Activated T-helper 2 cell treated with anti-CD3 and anti-CD28 coated beads, Interferon-gamma antibody, Interleukin-2, Interleukin-4, amounts not matched to agents 10 μg/mL and 5 μg/mL and 100 μg/mL, durations not matched to agents 14 hours and 24 hours and 36 hours (primary cell): Measurements from ENCODE around the gene KIF26A. TPM values are rescaled to one million over a fixed set of nuclear protein-coding genes. Genes with fewer than 3 reads are reported as not detected.

Experiments
- DNase-seq: peaks from one replicate; pipeline ENCODE4 v3.0.0; 2021; ENCODE audit warnings: low spot score
- H3K27ac Mint-ChIP-seq: one replicate; pipeline ENCODE4 v1.8.0; 2021; ENCODE audit warnings: mixed read lengths
- H3K27me3 Mint-ChIP-seq: one replicate; pipeline ENCODE4 v1.8.0; 2021; ENCODE audit warnings: low read depth, mixed read lengths
- H3K36me3 Mint-ChIP-seq: one replicate; pipeline ENCODE4 v1.8.0; 2021; ENCODE audit warnings: low read depth, mixed read lengths
- H3K4me1 Mint-ChIP-seq: one replicate; pipeline ENCODE4 v1.8.0; 2021; ENCODE audit warnings: low read depth, mixed read lengths
- H3K4me3 Mint-ChIP-seq: one replicate; pipeline ENCODE4 v1.8.0; 2021; ENCODE audit warnings: low read depth, mild to moderate bottlenecking, moderate library complexity, mixed read lengths
- H3K9me3 Mint-ChIP-seq: one replicate; pipeline ENCODE4 v1.8.0; 2021; ENCODE audit warnings: mixed read lengths
- intact Hi-C: fragments of 100-400 bp; cut with micrococcal nuclease; formaldehyde crosslinking; loops from one replicate; pipeline ENCODE4 v1.15.1; 2023
- total RNA-seq: library from RNA; stranded (reverse); gene quantifications from 2 replicates; pipeline ENCODE4 v1.2.3, GENCODE V29; 2022

The KIF26A gene
- total RNA-seq, 1 donor from 2014 or later, result 0.34 TPM

DNA sequence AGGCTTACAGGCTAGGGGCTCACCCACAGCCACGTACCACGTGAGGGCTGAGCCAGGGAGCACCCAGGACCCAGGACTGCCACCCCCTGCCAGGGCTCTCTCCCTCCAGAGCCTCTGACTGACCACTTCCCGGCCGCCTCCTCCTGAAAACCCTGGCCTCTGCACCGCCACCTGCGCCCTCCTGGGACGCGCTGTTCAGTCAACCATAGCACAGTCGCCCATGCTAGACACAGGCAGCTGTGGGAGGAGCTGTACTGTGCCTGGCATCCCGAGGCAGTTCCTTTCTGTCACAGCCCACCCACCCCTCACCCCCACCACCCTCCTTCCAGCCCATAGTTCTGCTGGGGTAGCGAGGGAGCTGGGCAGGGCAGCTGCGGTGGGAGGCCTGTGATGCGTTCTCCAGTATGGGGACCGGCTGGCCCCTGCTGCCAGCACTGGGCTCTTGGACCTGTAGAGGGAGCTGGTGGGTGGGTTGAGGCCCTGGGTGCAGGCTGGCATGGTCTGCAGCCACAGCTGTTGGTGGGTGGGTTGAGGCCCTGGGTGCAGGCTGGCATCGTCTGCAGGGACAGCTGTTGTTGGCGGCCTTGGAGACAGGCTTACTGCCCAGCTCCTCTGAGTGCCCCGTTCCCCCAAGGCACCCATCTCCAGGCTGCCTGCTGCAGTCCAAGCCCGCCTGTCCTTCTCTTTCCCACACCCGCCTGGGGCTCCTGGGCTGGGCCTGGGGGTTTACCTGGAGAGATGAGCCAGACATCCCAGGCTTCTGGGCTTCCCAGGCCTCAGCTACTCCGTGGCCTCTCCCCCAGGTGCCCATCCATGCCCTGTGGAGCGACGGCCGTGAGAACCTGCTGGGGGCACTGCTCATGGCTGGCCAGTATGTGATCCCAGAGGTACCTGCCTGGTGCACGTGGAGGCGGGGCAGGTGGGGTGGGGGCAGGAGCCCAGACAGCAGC, 41.4 kb upstream of the KIF26A start:
- Mint-ChIP-seq H3K4me3 (no peak overlapping the region), H3K36me3 (no peaks in the 10 kb centered on the region), H3K27me3 (no peaks in the 10 kb centered on the region), H3K27ac (no peak overlapping the region), H3K4me1 (peaks cover 4% of the 10 kb centered on the region), H3K9me3 (no peaks in the 10 kb centered on the region)
- no peak for DNase-seq
- intact Hi-C loops, result no loop called here

DNA sequence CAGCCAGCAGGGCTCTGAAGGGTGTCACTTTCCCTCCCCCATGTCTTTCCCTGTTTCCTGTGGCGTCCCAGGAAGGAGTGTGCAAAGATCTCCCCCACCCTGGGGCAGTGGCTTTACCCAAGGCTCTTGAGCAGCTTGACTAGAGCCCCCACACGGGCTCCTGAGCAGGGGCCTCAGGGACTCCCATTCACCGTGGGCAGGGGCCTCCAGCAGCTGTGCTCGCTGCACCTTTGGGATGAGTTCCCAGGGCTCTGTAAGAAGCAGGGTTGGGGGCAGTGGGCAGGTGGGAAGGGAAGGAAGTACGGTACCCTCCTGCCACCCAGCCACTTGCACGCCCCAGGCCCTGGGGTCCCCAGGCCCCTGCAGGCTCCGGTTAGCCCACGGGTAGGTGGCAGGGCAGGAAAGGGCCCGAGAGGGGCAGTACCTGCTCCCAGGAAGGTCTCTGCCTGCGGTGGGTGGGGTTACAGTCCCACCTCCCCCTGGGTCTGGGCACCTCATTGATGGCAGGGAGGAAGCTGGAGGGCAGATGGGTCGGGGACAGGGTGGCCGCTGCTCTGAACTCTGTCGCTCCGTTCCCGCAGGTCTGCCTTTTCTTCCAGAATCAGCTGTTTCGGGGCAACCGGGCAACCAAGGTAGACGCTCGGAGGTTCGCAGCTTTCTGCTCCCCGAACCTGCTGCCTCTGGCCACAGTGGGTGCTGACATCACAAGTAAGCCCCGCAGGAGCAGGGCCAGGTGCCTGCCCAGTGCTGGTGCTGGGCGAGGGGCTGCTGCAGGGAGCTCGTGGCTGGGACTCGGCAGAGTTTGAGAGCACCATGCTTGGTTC, 39.9 kb upstream of the KIF26A start:
- intact Hi-C loops, result no loop called here
- no peaks in the 10 kb centered on the region for H3K27me3 Mint-ChIP-seq
- H3K4me3 Mint-ChIP-seq, result no peak overlapping the region
- H3K9me3 Mint-ChIP-seq, result no peaks in the 10 kb centered on the region
- H3K27ac Mint-ChIP-seq, result no peak overlapping the region
- no peaks in the 10 kb centered on the region for H3K36me3 Mint-ChIP-seq
- DNase-seq, result no peak
- peaks cover 4% of the 10 kb centered on the region for H3K4me1 Mint-ChIP-seq

DNA sequence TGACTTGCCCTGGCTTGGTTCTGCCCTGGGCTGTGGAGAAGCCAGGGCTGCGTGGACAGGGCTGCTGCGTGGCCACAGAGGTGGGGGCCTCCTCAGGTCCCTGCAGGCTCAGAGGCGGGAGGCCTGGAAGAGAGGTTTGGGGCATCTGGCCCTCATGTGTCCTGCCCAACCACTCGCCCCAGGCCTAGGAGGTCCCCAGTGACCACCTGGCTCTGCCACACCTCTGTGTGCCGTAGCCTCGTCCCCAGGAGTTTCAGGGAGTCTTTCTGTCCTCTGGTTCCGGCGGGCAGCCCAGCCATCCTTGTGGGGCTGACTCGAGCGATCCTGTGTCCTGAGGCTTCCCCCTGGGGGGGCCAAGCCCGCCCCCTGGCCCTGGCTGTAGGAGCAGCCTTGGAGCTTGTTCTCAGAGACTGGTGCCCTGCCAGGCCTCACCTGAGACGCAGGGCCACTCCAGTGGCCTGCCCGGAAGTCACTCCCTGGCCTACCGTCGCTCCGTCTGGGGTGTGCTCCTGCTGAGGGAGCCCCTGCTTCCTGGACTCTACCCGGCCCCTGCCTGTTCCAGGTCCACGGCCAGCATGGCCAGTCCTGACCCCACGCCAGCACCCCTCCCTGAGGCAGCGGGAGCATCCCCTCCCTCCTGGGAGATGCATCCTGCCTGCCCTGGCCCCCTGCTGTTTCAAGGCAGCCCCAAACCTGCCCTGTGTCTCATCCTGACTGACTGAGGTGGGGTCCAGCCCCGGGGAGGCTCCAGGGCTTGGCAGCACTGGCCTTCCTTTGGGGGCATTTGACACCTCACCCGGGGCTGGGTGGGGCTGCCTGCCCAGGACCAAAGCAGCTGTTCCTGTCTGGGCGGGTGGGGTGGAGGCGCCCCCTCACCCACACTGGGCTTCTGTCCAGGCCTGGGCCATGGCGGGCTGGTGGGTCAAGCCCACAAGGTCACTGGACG, 39.0 kb upstream of the KIF26A start:
- no peak overlapping the region for H3K4me3 Mint-ChIP-seq
- H3K9me3 Mint-ChIP-seq, result no peaks in the 10 kb centered on the region
- H3K4me1 Mint-ChIP-seq, result peaks cover 3% of the 10 kb centered on the region
- no peaks in the 10 kb centered on the region for H3K36me3 Mint-ChIP-seq
- intact Hi-C loops, result no loop called here
- no peaks in the 10 kb centered on the region for H3K27me3 Mint-ChIP-seq
- no peak overlapping the region for H3K27ac Mint-ChIP-seq
- DNase-seq, result no peak

DNA sequence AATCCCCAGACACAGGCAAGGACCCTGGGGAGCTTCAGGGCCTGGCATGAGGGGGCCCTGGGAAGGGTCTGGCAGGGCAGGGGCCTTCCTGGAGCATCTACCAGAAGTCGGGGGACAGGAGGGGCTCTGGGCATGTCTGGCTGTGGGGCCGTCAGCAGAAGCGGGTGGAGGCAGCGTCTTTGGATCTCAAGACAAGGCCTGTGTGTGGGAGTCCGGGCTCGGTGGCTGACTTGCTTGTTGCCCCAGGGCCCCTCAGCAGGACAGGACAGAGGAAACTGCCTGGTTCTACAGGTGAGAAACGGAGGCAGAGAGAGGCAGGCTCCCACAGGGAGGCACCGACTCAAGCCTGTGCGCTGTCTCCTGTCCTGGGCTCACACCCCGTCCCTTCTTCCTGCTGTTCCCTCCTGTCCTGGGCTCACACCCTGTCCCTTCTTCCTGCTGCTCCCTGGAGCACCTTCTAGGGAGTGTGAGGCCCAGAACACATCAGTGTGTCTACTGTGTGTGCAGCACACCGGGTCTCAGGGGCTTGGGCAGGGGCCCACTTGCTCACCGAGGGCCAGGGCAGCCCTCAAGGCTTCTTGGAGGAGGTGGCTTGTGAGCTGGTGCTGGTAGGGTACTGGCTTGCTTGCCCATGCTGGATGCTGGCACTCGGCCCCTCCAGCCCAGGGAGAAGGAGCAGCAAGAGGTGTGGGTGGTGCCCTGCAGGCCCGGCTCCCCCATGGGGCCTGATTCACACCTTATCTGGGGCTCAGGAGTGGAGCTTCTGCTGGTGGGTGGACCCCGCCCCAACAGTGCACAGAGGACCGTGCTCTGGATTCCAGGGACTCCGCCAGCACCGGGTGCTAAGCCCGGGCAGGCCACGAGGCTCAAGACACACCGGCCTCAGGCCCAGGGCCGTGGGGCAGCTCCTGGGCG, 38.0 kb upstream of the KIF26A start:
- H3K4me3 Mint-ChIP-seq, result no peak overlapping the region
- H3K27ac Mint-ChIP-seq, result no peak overlapping the region
- H3K27me3 Mint-ChIP-seq, result no peaks in the 10 kb centered on the region
- no peaks in the 10 kb centered on the region for H3K36me3 Mint-ChIP-seq
- H3K9me3 Mint-ChIP-seq, result no peaks in the 10 kb centered on the region
- intact Hi-C loops, result no loop called here
- no peaks in the 10 kb centered on the region for H3K4me1 Mint-ChIP-seq
- no peak for DNase-seq

DNA sequence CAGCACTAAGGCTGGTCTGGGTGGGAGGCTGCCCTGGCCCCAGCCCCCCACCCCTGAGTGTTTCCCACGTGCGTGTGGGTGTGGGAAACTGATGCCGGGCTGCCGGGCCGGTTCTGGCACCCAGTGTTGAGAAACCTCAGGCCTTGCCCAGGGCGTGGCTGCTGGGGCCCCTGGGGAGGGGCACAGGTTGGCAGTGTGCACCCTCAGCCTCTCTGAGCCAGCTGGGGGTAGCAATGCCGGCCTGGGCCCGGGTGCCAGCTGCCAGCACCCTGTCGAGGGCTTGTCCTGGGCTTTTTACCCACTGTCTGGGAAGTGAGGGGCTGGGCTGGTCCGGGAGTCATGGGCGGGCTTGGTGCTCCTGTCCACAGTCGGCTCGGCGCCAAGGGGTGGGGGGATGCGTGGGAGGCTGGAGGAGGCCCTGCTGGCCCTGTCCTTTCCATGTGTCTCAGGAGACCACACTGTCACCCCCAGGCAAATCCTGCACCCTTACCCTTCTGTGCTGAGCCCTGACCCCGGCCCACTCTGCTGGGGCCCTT, 37.2 kb upstream of the KIF26A start:
- DNase-seq, result no peak
- Mint-ChIP-seq H3K4me3 (no peak overlapping the region), H3K4me1 (no peaks in the 10 kb centered on the region), H3K36me3 (no peaks in the 10 kb centered on the region), H3K9me3 (no peaks in the 10 kb centered on the region), H3K27ac (no peak overlapping the region), H3K27me3 (no peaks in the 10 kb centered on the region)
- intact Hi-C loops, result no loop called here

DNA sequence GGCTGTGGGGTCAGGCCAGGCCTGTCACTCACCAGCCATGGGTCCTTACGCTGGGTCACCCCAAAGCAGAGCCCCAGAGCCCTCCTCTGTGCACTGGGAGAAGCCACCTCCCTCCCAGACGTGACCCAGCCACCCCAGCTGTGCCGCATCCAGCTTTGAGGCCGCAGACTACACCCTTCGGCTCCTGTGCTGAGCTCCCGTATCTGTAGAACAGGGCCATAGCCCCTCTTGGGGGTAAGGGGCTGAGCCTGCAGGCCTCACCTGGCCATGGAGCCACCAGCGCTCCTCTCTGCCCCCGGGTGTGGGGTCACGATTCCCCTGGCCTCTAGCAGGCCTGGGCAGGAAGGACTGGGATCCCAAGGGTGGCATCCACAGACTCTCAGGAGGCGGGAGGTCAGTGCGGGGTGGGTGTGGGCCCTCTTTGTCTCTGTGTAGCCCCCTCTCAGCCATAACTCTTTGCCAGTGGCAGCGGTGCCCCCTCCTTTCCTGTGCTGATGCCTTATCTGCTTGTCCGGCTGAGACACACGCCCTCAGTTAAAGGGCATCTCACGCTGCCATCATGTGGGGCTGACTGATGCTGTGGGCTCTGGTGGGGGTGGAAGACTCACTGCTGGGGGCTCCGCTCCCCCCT, 36.6 kb upstream of the KIF26A start:
- no peaks in the 10 kb centered on the region for H3K9me3 Mint-ChIP-seq
- no peak for DNase-seq

DNA sequence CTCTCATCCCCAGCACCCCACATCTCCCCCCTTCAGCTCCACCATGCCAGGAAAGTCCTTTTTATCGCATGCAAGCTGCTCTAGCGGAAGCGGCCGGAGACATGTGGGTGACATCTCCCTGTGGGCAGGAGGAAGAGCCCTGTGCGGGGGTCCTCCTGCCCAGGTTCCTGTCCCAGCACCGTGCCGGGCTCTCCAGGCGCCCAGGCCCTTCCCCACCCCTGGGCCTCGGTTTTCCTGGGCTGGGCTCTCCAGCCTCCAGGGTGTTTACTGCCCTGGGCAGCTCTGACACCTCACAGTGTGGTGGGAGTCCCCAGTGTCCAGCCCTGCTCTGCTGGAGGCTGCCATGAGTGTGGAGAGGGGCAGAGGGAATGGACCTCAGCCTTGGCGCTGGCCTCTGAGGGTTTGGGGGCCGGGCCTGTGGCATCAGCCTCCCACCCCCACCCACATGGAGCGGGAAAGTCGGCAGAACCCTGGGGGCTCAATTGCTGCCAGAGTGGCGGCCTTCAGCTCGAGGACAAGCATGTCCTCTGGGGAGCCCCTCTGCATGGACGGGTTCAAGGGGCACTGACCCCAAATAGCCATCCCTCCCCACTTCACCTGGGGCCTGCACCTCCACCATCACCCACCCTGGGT, 36.0 kb upstream of the KIF26A start:
- Mint-ChIP-seq H3K4me3 (no peak overlapping the region), H3K36me3 (no peaks in the 10 kb centered on the region), H3K4me1 (no peaks in the 10 kb centered on the region)

More for the DNA sequence above, 36.6 kb upstream of the KIF26A start:
- Mint-ChIP-seq H3K27me3 (no peaks in the 10 kb centered on the region), H3K27ac (no peak overlapping the region), H3K36me3 (no peaks in the 10 kb centered on the region), H3K4me3 (no peak overlapping the region), H3K4me1 (no peaks in the 10 kb centered on the region)
- intact Hi-C loops, result no loop called here

DNA sequence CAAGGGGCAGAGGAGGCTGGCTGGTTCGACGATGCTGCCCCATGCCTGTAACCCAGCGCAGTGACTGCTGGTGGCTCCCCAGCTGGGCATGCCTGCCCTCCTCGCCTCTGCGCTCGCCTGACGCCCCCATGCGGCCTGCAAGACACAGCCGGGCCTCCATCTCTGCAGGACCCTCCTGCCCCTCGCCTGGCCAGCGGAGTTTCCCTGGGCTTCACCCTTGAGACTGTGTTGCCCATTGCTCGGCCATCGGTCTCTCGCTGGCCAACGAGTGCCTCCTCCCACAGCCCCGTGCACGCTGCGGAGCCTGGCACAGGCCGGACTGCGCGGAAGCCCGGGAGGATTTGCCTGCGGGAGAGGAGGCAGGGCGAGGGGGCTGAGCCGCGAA, 35.3 kb upstream of the KIF26A start:
- no peaks in the 10 kb centered on the region for H3K36me3 Mint-ChIP-seq
- no peak for DNase-seq

More for the DNA sequence above, 36.0 kb upstream of the KIF26A start:
- no peak overlapping the region for H3K27ac Mint-ChIP-seq
- DNase-seq, result no peak
- no peaks in the 10 kb centered on the region for H3K27me3 Mint-ChIP-seq
- no peaks in the 10 kb centered on the region for H3K9me3 Mint-ChIP-seq
- intact Hi-C loops, result no loop called here

DNA sequence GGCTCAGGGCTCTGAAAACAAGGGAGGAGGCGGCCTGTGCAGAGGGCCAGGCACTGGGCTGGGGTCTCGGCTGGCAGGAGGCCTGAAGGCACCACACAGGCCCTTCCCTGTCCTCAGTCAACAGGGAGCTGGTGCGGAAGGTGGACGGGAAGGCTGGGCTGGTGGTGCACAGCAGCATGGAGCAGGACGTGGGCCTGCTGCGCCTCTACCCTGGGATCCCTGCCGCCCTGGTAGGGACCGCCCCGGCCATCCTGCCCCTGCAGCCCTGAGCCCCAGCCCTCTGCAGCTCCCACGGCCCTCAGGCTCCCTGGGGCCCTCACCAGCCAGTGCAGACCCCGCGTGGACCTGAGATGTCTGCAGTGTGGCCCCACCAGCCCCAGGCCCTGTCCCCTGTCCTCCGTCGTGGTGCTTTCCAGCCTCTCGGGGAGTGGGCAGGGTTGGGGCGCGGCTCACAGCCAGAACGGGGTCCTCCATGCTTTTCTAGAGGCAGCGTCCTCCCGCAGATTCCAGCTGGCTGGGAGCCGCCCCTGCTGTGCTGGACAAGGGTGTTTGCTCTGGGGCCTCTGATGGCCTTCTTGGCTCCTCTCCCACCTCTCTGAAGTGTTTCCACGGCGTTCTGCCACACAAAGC, 34.8 kb upstream of the KIF26A start:
- DNase-seq, result no peak
- no peak overlapping the region for H3K27ac Mint-ChIP-seq
- H3K4me1 Mint-ChIP-seq, result no peaks in the 10 kb centered on the region
- no peak overlapping the region for H3K4me3 Mint-ChIP-seq
- H3K27me3 Mint-ChIP-seq, result no peaks in the 10 kb centered on the region
- intact Hi-C loops, result no loop called here
- no peaks in the 10 kb centered on the region for H3K36me3 Mint-ChIP-seq
- H3K9me3 Mint-ChIP-seq, result no peaks in the 10 kb centered on the region

More for the DNA sequence above, 35.3 kb upstream of the KIF26A start:
- Mint-ChIP-seq H3K4me1 (no peaks in the 10 kb centered on the region), H3K27me3 (no peaks in the 10 kb centered on the region), H3K27ac (no peak overlapping the region), H3K4me3 (no peak overlapping the region), H3K9me3 (no peaks in the 10 kb centered on the region)
- intact Hi-C loops, result no loop called here

DNA sequence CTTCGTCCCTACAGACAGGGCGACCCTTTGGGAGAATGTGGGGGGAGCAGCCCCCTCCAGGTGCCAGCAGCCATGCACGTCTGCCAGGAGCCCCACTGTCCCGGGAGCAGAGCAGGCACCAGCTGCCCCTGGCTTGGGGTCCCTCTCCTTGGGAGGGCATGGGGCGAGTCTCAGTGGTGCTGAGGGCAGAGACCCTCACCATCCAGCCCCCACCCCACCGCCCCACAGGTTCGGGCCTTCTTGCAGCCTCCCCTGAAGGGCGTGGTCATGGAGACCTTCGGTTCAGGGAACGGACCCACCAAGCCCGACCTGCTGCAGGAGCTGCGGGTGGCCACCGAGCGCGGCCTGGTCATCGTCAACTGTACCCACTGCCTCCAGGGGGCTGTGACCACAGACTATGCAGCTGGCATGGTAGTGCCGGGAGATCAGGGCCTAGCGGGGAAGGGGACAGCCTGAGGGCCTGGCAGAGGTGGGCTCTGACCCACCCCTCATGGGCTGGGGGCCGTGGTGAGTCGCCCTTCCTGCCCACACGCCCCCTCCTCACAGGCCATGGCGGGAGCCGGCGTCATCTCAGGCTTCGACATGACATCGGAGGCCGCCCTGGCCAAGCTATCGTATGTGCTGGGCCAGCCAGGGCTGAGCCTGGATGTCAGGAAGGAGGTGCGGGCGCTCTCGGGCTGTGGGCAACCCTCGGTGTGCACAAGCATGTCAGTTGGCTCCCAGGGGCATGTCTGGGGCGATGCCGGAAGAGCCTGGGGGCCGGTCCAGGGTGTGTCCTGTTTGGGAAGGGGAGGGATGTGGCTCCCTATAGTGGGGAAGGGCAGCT, 34.1 kb upstream of the KIF26A start:
- Mint-ChIP-seq H3K27ac (no peak overlapping the region), H3K9me3 (no peaks in the 10 kb centered on the region), H3K27me3 (no peaks in the 10 kb centered on the region), H3K36me3 (no peaks in the 10 kb centered on the region), H3K4me3 (no peak overlapping the region), H3K4me1 (no peaks in the 10 kb centered on the region)
- no peak for DNase-seq
- intact Hi-C loops, result no loop called here
